OCI-LY1 (cell line): Measurements from ENCODE around the gene EIF2B2.

Source experiments
- EZH2 ChIP-seq: fragments of 200-600 bp; sonication (generic), shearing (Covaris generic); IDR thresholded peaks from 2 replicates; pipeline ENCODE4 v1.8.0; 2017; ENCODE audit warnings: borderline replicate concordance, mixed run types, mild to moderate bottlenecking, antibody characterized with exemption, low read length, moderate library complexity, mixed read lengths
- TF ChIP-seq, protein P1 (sequence below): fragments of 200-600 bp; sonication (generic), shearing (Covaris generic); IDR thresholded peaks from 2 replicates; pipeline ENCODE4 v1.5.1; 2017; ENCODE audit warnings: mild to moderate bottlenecking, antibody characterized with exemption, low read length, moderate library complexity, mixed read lengths

DNA sequence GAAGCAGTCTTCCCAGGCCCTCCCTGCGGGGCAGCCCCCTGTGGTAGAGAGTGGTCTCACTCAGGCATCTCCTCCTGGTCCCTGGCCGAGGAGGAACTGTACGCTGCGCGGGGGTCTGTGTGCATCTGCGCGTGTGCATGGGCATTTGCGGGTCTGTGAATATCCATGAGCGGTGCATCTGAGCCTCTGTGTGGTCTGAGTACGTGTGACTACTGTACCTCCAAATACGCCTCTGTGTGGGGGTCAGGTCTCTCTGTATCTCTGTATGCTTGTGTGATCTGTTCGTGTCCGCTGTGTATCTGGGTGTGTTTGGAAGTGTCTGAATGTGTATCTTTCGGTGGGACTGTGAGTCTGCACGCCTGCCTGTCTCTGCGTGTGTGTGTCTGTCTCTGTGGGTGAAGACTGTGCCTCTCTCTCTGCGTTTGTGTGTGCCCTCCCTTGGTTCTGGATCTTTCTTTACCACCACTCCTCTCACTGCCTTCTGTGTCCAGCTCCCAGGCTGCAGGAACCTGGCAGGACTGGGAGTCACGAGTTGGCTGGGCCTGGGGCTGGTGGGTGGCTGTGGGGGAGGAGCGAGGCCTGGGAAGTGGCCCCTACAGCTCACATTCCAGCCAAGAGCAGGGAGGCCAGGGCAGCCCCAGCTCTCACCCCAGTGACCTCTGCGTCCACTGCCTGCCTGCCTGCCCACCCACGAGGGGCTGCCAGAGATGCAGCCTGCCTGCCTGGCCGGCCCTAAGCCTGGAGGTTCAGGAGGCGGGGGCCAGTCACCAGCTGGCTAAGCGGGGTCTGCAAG lies 46.2 kb upstream of the EIF2B2 start:
- TF ChIP-seq, protein P1, sequence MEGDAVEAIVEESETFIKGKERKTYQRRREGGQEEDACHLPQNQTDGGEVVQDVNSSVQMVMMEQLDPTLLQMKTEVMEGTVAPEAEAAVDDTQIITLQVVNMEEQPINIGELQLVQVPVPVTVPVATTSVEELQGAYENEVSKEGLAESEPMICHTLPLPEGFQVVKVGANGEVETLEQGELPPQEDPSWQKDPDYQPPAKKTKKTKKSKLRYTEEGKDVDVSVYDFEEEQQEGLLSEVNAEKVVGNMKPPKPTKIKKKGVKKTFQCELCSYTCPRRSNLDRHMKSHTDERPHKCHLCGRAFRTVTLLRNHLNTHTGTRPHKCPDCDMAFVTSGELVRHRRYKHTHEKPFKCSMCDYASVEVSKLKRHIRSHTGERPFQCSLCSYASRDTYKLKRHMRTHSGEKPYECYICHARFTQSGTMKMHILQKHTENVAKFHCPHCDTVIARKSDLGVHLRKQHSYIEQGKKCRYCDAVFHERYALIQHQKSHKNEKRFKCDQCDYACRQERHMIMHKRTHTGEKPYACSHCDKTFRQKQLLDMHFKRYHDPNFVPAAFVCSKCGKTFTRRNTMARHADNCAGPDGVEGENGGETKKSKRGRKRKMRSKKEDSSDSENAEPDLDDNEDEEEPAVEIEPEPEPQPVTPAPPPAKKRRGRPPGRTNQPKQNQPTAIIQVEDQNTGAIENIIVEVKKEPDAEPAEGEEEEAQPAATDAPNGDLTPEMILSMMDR: no peak
- no peak for TF ChIP-seq EZH2
